SJSA1 (cell line): ENCODE measurements around the gene MYO5B. TPM values are rescaled to one million over a fixed set of nuclear protein-coding genes. Genes with fewer than 3 reads are reported as not detected.

Experiments
- DNase-seq, 2 experiments: peaks; one replicate each; pipeline ENCODE4 v3.0.0-alpha.2; 2015 to 2020; ENCODE audit warnings: low spot score in 2 of 2, low read depth in 1 of 2
- H3K27ac ChIP-seq: fragments of 250-450 bp; sonication (Bioruptor Pico); 2 replicates; pipeline ENCODE4 v1.5.1; 2020; ENCODE audit warnings: mild to moderate bottlenecking, moderate library complexity
- H3K27me3 ChIP-seq: fragments of 250-450 bp; sonication (Bioruptor Pico); replicated peaks from 2 replicates; pipeline ENCODE4 v1.5.1; 2020; ENCODE audit warnings: mild to moderate bottlenecking, moderate library complexity
- H3K36me3 ChIP-seq: fragments of 250-450 bp; sonication (Bioruptor Pico); 2 replicates; pipeline ENCODE4 v1.5.1; 2020; ENCODE audit warnings: mild to moderate bottlenecking
- H3K4me1 ChIP-seq: fragments of 250-450 bp; sonication (Bioruptor Pico); replicated peaks from 2 replicates; pipeline ENCODE4 v1.6.1; 2021; ENCODE audit warnings: mild to moderate bottlenecking
- H3K4me3 ChIP-seq: fragments of 250-450 bp; sonication (Bioruptor Pico); 2 replicates; pipeline ENCODE4 v1.5.1; 2020; ENCODE audit warnings: mild to moderate bottlenecking
- H3K9me3 ChIP-seq: fragments of 250-450 bp; sonication (Bioruptor Pico); replicated peaks from 2 replicates; pipeline ENCODE4 v1.5.1; 2020; ENCODE audit warnings: mild to moderate bottlenecking
- total RNA-seq: library from RNA; depleted of rRNA; stranded (reverse); fragments of >200 nt; shearing (Covaris generic); gene quantifications from 2 replicates; pipeline ENCODE4 v1.2.3, GENCODE V29; 2014

Gene MYO5B
- total RNA-seq, 1 experiment from 2014 or later = 3.4 TPM

- no peaks in the 10 kb centered on the region for H3K36me3 ChIP-seq
- no peak overlapping the region for H3K27ac ChIP-seq
- H3K4me1 ChIP-seq = no peaks in the 10 kb centered on the region
- H3K4me3 ChIP-seq = no peak overlapping the region
- H3K9me3 ChIP-seq = no peaks in the 10 kb centered on the region
- H3K27me3 ChIP-seq = peaks cover 5% of the 10 kb centered on the region
- no peak for DNase-seq
Observed at GRCh38 chr18:49993299-49993698, 201.6 kb downstream of the MYO5B start.

- Histone ChIP-seq H3K4me3 (no peak overlapping the region), H3K27ac (no peak overlapping the region), H3K9me3 (no peaks in the 10 kb centered on the region), H3K36me3 (no peaks in the 10 kb centered on the region), H3K27me3 (peaks cover 9% of the 10 kb centered on the region), H3K4me1 (no peaks in the 10 kb centered on the region)
- DNase-seq = no peak
Observed at GRCh38 chr18:49988733-49989132, 206.2 kb downstream of the MYO5B start.

GRCh38 chr18:49988101-49988500 lies 206.8 kb downstream of the MYO5B start:
- H3K27me3 ChIP-seq = peaks cover 14% of the 10 kb centered on the region
- H3K36me3 ChIP-seq = no peaks in the 10 kb centered on the region
- no peak for DNase-seq
- no peak overlapping the region for H3K4me3 ChIP-seq
- no peaks in the 10 kb centered on the region for H3K4me1 ChIP-seq
- no peaks in the 10 kb centered on the region for H3K9me3 ChIP-seq
- no peak overlapping the region for H3K27ac ChIP-seq

GRCh38 chr18:49985236-49985635 lies 209.7 kb downstream of the MYO5B start:
- Histone ChIP-seq H3K9me3 (no peaks in the 10 kb centered on the region), H3K27me3 (peaks cover 10% of the 10 kb centered on the region), H3K36me3 (no peaks in the 10 kb centered on the region), H3K4me3 (no peak overlapping the region), H3K27ac (no peak overlapping the region), H3K4me1 (no peaks in the 10 kb centered on the region)
- DNase-seq = no peak

GRCh38 chr18:49980896-49981295 lies 214.1 kb downstream of the MYO5B start:
- no peak for DNase-seq
- peaks cover 11% of the 10 kb centered on the region; the same call in 1 of the 2 replicates for H3K27me3 ChIP-seq
- no peaks in the 10 kb centered on the region for H3K4me1 ChIP-seq
- H3K27ac ChIP-seq = no peak overlapping the region
- no peak overlapping the region for H3K4me3 ChIP-seq
- H3K36me3 ChIP-seq = no peaks in the 10 kb centered on the region
- H3K9me3 ChIP-seq = no peaks in the 10 kb centered on the region

- no peak overlapping the region for H3K27ac ChIP-seq
- no peak for DNase-seq
- no peaks in the 10 kb centered on the region for H3K36me3 ChIP-seq
- no peaks in the 10 kb centered on the region for H3K4me1 ChIP-seq
- no peak overlapping the region for H3K4me3 ChIP-seq
- no peaks in the 10 kb centered on the region for H3K9me3 ChIP-seq
- H3K27me3 ChIP-seq = peaks cover 3% of the 10 kb centered on the region; the same call in 1 of the 2 replicates
Observed at GRCh38 chr18:49976795-49977560, 218.0 kb downstream of the MYO5B start.

- Histone ChIP-seq H3K36me3 (no peaks in the 10 kb centered on the region), H3K9me3 (no peaks in the 10 kb centered on the region), H3K4me1 (no peaks in the 10 kb centered on the region), H3K27ac (no peak overlapping the region), H3K4me3 (no peak overlapping the region), H3K27me3 (peaks cover 9% of the 10 kb centered on the region; the same call in 1 of the 2 replicates)
- DNase-seq = no peak
Observed at GRCh38 chr18:49976001-49976400, 218.9 kb downstream of the MYO5B start.

- Histone ChIP-seq H3K27ac (no peak overlapping the region), H3K4me1 (no peaks in the 10 kb centered on the region), H3K36me3 (no peaks in the 10 kb centered on the region), H3K27me3 (peaks cover 6% of the 10 kb centered on the region; the same call in 1 of the 2 replicates), H3K4me3 (no peak overlapping the region), H3K9me3 (no peaks in the 10 kb centered on the region)
- no peak for DNase-seq
Observed at GRCh38 chr18:49974079-49974478, 220.9 kb downstream of the MYO5B start.

GRCh38 chr18:49973592-49973991 lies 221.4 kb downstream of the MYO5B start:
- Histone ChIP-seq H3K36me3 (no peaks in the 10 kb centered on the region), H3K4me3 (no peak overlapping the region), H3K27me3 (peaks cover 6% of the 10 kb centered on the region; the same call in 1 of the 2 replicates), H3K27ac (no peak overlapping the region), H3K4me1 (no peaks in the 10 kb centered on the region), H3K9me3 (no peaks in the 10 kb centered on the region)
- no peak for DNase-seq

GRCh38 chr18:49972535-49972934 lies 222.4 kb downstream of the MYO5B start:
- no peak for DNase-seq

GRCh38 chr18:49971462-49971861 lies 223.5 kb downstream of the MYO5B start:
- DNase-seq = no peak
- Histone ChIP-seq H3K27ac (no peak overlapping the region), H3K4me1 (no peaks in the 10 kb centered on the region), H3K36me3 (no peaks in the 10 kb centered on the region), H3K27me3 (peaks cover 6% of the 10 kb centered on the region; the same call in 1 of the 2 replicates), H3K9me3 (no peaks in the 10 kb centered on the region), H3K4me3 (no peak overlapping the region)

More at GRCh38 chr18:49972535-49972934, 222.4 kb downstream of the MYO5B start:
- H3K4me1 ChIP-seq = no peaks in the 10 kb centered on the region
- H3K27me3 ChIP-seq = peaks cover 6% of the 10 kb centered on the region; the same call in 1 of the 2 replicates
- no peaks in the 10 kb centered on the region for H3K36me3 ChIP-seq
- no peak overlapping the region for H3K27ac ChIP-seq
- no peak overlapping the region for H3K4me3 ChIP-seq
- no peaks in the 10 kb centered on the region for H3K9me3 ChIP-seq

- DNase-seq = no peak
- no peak overlapping the region for H3K4me3 ChIP-seq
- peaks cover 6% of the 10 kb centered on the region; the same call in 1 of the 2 replicates for H3K27me3 ChIP-seq
- H3K9me3 ChIP-seq = no peaks in the 10 kb centered on the region
- H3K4me1 ChIP-seq = no peaks in the 10 kb centered on the region
- H3K36me3 ChIP-seq = no peaks in the 10 kb centered on the region
- H3K27ac ChIP-seq = no peak overlapping the region
Observed at GRCh38 chr18:49970319-49970718, 224.6 kb downstream of the MYO5B start.

- peaks cover 6% of the 10 kb centered on the region; the same call in 1 of the 2 replicates for H3K27me3 ChIP-seq
- no peak overlapping the region for H3K4me3 ChIP-seq
- H3K36me3 ChIP-seq = no peaks in the 10 kb centered on the region
- H3K27ac ChIP-seq = no peak overlapping the region
- no peaks in the 10 kb centered on the region for H3K9me3 ChIP-seq
- no peak for DNase-seq
- H3K4me1 ChIP-seq = no peaks in the 10 kb centered on the region
Observed at GRCh38 chr18:49968644-49969309, 226.2 kb downstream of the MYO5B start.

- DNase-seq = no peak
- H3K4me3 ChIP-seq = no peak overlapping the region
- no peak overlapping the region for H3K27ac ChIP-seq
- peaks cover 6% of the 10 kb centered on the region for H3K27me3 ChIP-seq
- H3K36me3 ChIP-seq = no peaks in the 10 kb centered on the region
- no peaks in the 10 kb centered on the region for H3K4me1 ChIP-seq
- H3K9me3 ChIP-seq = no peaks in the 10 kb centered on the region
Observed at GRCh38 chr18:49967636-49968313, 227.2 kb downstream of the MYO5B start.
